8988T (cell line): Measurements from ENCODE around the gene LHB.
"Not testable (repeated sequence)": the region's sequence is repeated elsewhere in the genome, so short reads cannot be mapped to it uniquely, and the experiment has no call there.

Source experiments
- DNase-seq: peaks from one replicate; pipeline ENCODE4 v3.0.0; 2011

LHB gene

GRCh38 chr19:49017041-49017665 lies at the start of gene LHB:
LHB (minus strand) TSS chr19:49017091; CDS start chr19:49017081, 10 bp downstream.
- no peak for DNase-seq

- DNase-seq: no peak
Observed at GRCh38 chr19:49065905-49066512, 49.1 kb upstream of the LHB start.

- peak; percentile 71 for DNase-seq
Observed at GRCh38 chr19:49064768-49065611, 48.1 kb upstream of the LHB start, which contains the start of gene NTF4. NTF4 (minus strand) TSS chr19:49064818; CDS start chr19:49061997, 2,821 bp downstream.

GRCh38 chr19:49064029-49064629 lies 47.2 kb upstream of the LHB start:
- DNase-seq: peak; percentile 20

- peak; percentile 6 for DNase-seq
Observed at GRCh38 chr19:49061445-49061844, 44.6 kb upstream of the LHB start.

- peak; percentile 2 for DNase-seq
Observed at GRCh38 chr19:49061000-49061399, 44.1 kb upstream of the LHB start.

- no peak for DNase-seq
Observed at GRCh38 chr19:49059053-49059452, 42.2 kb upstream of the LHB start.

- DNase-seq: peak; percentile 36
Observed at GRCh38 chr19:49058562-49058961, 41.7 kb upstream of the LHB start.

GRCh38 chr19:49057636-49058234 lies 40.8 kb upstream of the LHB start, which contains the start of gene CGB7:
CGB7 (minus strand) TSS chr19:49057749; CDS start chr19:49055375, 2,374 bp downstream.
- DNase-seq: no peak

GRCh38 chr19:49056902-49057596 lies 40.2 kb upstream of the LHB start:
- not testable (repeated sequence) for DNase-seq

GRCh38 chr19:49056101-49056901 lies 39.4 kb upstream of the LHB start:
- peak; percentile 86 for DNase-seq

- DNase-seq: peak; percentile 71
Observed at GRCh38 chr19:49050376-49051033, 33.6 kb upstream of the LHB start.

GRCh38 chr19:49049834-49050233 lies 32.9 kb upstream of the LHB start:
- DNase-seq: not testable (repeated sequence)

GRCh38 chr19:49049011-49049410 lies 32.1 kb upstream of the LHB start, which contains the start of gene CGB8:
CGB8 (minus strand) TSS chr19:49049111; CDS start chr19:49048739, 372 bp downstream.
- not testable (repeated sequence) for DNase-seq

- DNase-seq: not testable (repeated sequence)
Observed at GRCh38 chr19:49043548-49043947, 26.7 kb upstream of the LHB start, which contains the start of gene CGB5. CGB5 (plus strand) TSS chr19:49043848; CDS start chr19:49044210, 362 bp downstream.

GRCh38 chr19:49042666-49043065 lies 25.8 kb upstream of the LHB start:
- not testable (repeated sequence) for DNase-seq

GRCh38 chr19:49042177-49042576 lies 25.3 kb upstream of the LHB start:
- no peak for DNase-seq

GRCh38 chr19:49039736-49040135 lies 22.8 kb upstream of the LHB start:
- not testable (repeated sequence) for DNase-seq

GRCh38 chr19:49038557-49039276 lies 21.8 kb upstream of the LHB start:
- not testable (repeated sequence) for DNase-seq
